KMS-11 (cell line): ENCODE data around the gene RNF7.

Experiments used
- H2AFZ ChIP-seq: fragments of 200-600 bp; sonication (generic); 2 replicates; pipeline ENCODE4 v1.6.1; 2016; ENCODE audit warnings: antibody characterized with exemption, mixed run types, low read depth
- H3K27ac ChIP-seq: fragments of 200-600 bp; sonication (generic); 2 replicates; pipeline ENCODE4 v1.6.1; 2016; ENCODE audit warnings: mild to moderate bottlenecking, mixed run types
- H3K27me3 ChIP-seq: fragments of 200-600 bp; sonication (generic); 2 replicates; pipeline ENCODE4 v1.6.1; 2017; ENCODE audit warnings: mild to moderate bottlenecking, low read depth, mixed run types, moderate library complexity; ENCODE audit not compliant: insufficient read depth
- H3K36me3 ChIP-seq: fragments of 200-600 bp; sonication (generic); 2 replicates; pipeline ENCODE4 v1.6.1; 2017; ENCODE audit warnings: mild to moderate bottlenecking, mixed run types; ENCODE audit not compliant: insufficient read depth
- H3K4me1 ChIP-seq: fragments of 200-600 bp; sonication (generic); 2 replicates; pipeline ENCODE4 v1.6.1; 2016; ENCODE audit warnings: mild to moderate bottlenecking, low read depth, mixed run types; ENCODE audit not compliant: poor library complexity, severe bottlenecking
- H3K4me2 ChIP-seq: fragments of 200-600 bp; sonication (generic); 2 replicates; pipeline ENCODE4 v1.7.0; 2016; ENCODE audit warnings: mild to moderate bottlenecking, mixed run types
- H3K4me3 ChIP-seq: fragments of 200-600 bp; sonication (generic); IDR thresholded peaks from 2 replicates; pipeline ENCODE4 v1.6.1; 2017; ENCODE audit warnings: low read depth, low read length, mixed read lengths; ENCODE audit not compliant: insufficient read depth
- H3K79me2 ChIP-seq: fragments of 200-600 bp; sonication (generic); 2 replicates; pipeline ENCODE4 v1.6.1; 2016; ENCODE audit warnings: low read depth, mixed run types; ENCODE audit not compliant: insufficient read depth
- H3K9ac ChIP-seq: fragments of 200-600 bp; sonication (generic); 2 replicates; pipeline ENCODE4 v1.6.1; 2016; ENCODE audit warnings: mild to moderate bottlenecking, mixed run types
- H4K20me1 ChIP-seq: fragments of 200-600 bp; sonication (generic); 2 replicates; pipeline ENCODE4 v1.6.1; 2016; ENCODE audit warnings: mild to moderate bottlenecking, mixed run types; ENCODE audit not compliant: insufficient read depth
- TF ChIP-seq, protein P1 (sequence below): fragments of 200-600 bp; sonication (generic); conservative IDR thresholded peaks from 2 replicates; pipeline ENCODE4 v1.6.1; 2017; ENCODE audit warnings: low read depth, mild to moderate bottlenecking, antibody characterized with exemption, low read length, moderate library complexity, mixed read lengths

RNF7 gene

DNA sequence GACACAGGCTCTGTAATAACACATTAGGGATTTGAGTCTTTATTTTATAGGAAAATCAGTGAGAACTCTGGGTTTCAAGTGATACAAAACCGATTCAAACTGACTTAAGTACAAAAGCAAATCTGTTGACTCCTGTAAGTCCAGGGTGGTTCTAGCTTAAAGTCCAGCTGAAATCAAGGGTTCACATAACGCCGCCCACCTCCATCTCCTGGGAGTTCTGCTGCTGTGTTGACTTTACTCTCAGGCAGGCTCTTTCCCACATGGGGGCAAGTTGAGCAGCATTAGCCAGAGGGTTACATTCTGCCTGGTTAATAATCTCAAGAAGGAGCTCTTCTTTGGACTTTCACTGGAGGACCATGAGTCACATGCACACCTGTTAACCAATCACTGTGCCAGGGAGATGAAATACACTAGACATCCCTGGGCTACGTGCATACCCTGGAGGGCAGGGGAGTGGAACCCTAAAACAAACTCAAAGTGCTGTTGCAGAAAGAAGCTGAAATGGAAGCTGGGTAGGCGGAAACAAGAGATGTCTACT, 9.7 kb upstream of the RNF7 start:
- Histone ChIP-seq H3K9ac (no peak overlapping the region), H3K4me3 (no peak overlapping the region), H3K4me1 (no peaks in the 10 kb centered on the region), H2AFZ (no peak overlapping the region), H3K79me2 (no peaks in the 10 kb centered on the region), H3K4me2 (no peak overlapping the region), H3K27me3 (no peaks in the 10 kb centered on the region), H3K36me3 (no peaks in the 10 kb centered on the region), H3K27ac (no peak overlapping the region), H4K20me1 (no peaks in the 10 kb centered on the region)
- TF ChIP-seq, protein P1, sequence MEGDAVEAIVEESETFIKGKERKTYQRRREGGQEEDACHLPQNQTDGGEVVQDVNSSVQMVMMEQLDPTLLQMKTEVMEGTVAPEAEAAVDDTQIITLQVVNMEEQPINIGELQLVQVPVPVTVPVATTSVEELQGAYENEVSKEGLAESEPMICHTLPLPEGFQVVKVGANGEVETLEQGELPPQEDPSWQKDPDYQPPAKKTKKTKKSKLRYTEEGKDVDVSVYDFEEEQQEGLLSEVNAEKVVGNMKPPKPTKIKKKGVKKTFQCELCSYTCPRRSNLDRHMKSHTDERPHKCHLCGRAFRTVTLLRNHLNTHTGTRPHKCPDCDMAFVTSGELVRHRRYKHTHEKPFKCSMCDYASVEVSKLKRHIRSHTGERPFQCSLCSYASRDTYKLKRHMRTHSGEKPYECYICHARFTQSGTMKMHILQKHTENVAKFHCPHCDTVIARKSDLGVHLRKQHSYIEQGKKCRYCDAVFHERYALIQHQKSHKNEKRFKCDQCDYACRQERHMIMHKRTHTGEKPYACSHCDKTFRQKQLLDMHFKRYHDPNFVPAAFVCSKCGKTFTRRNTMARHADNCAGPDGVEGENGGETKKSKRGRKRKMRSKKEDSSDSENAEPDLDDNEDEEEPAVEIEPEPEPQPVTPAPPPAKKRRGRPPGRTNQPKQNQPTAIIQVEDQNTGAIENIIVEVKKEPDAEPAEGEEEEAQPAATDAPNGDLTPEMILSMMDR, result no peak

DNA sequence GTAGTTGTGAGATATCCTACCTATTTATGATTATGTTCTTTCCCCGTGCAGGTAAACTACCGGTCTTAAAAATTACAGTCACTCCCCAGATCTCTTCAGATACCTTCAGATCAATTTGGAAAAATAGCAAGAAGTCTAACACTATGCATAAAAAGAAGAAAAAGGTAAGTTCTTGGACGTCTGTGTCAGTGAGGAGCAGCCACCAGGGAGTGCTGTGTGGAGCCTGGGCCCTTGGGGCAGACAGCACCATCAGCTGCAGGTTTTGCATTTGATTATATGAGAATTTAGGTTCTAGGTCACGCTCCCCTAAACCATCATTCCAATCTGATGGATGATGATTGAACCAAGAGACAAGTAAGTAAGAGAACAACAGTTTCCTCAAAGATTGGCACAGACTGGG, 8.9 kb upstream of the RNF7 start:
- Histone ChIP-seq H3K4me1 (no peaks in the 10 kb centered on the region), H3K27ac (no peak overlapping the region), H2AFZ (no peak overlapping the region), H3K27me3 (no peaks in the 10 kb centered on the region), H3K4me3 (no peak overlapping the region), H3K4me2 (no peak overlapping the region), H3K79me2 (no peaks in the 10 kb centered on the region), H3K36me3 (no peaks in the 10 kb centered on the region), H3K9ac (no peak overlapping the region), H4K20me1 (no peaks in the 10 kb centered on the region)
- TF ChIP-seq, protein P1, result no peak

DNA sequence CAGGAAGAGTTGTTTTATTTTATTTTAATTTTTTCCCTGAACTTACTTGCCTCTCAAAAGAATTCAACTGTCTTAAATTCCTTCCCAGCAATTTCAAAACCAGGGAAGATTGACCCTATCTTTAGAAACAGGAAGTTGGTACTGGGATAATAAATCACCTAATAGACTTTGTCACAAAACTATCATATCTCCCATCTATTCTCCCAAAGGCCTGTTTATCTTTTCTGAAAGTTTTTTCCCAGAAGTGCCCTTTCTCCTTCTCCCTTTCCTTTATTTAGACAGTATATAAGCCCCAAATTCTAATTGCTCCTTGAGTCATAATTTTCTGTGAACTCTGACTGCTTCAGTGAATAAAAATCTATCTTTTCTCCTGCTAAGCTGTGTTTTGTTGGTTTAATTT, 2.9 kb upstream of the RNF7 start:
- no peak overlapping the region for H3K4me2 ChIP-seq
- H4K20me1 ChIP-seq, result no peaks in the 10 kb centered on the region
- TF ChIP-seq, protein P1, result no peak
- H3K4me3 ChIP-seq, result no peak overlapping the region
- H2AFZ ChIP-seq, result no peak overlapping the region
- no peak overlapping the region for H3K9ac ChIP-seq
- H3K4me1 ChIP-seq, result peaks cover 8% of the 10 kb centered on the region
- H3K79me2 ChIP-seq, result peaks cover 19% of the 10 kb centered on the region
- H3K36me3 ChIP-seq, result no peaks in the 10 kb centered on the region
- no peaks in the 10 kb centered on the region for H3K27me3 ChIP-seq
- H3K27ac ChIP-seq, result no peak overlapping the region

DNA sequence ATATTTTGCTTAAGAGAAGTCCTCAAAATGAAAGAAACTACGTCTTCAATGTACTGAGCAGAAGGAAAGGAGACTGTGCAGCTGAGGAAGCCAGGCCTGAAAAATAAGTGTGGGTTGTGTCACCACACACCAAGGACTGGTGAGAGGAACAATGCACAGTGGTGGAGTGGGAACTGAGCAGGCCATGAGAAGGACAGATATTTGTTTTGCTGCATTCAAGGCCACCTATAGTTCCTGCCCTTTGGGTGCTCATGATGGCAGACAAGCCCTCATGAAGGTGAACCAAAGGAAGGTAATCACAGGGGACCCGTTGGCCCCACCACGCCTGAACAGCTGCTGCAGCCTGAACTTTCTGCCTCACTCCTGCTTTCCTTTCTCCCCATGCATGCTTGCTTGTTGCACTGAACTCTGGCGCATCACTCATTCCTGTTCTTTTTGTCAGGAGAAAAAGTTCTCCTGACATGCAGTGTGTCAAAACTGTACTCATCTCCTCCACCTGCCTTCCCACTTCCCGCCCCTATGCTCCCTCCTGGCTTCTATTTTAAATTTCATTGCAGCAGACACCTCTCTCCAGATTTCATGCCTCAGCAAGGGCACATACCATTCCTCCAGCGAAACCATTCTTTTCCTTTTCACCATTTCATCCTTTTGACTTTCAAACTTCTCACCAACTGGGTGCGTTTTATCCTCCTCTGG, 2.2 kb upstream of the RNF7 start:
- no peak overlapping the region for H2AFZ ChIP-seq
- TF ChIP-seq, protein P1, result no peak
- no peaks in the 10 kb centered on the region for H4K20me1 ChIP-seq

More for the DNA sequence above, 2.2 kb upstream of the RNF7 start:
- peaks cover 27% of the 10 kb centered on the region for H3K79me2 ChIP-seq
- H3K27ac ChIP-seq, result no peak overlapping the region
- H3K36me3 ChIP-seq, result no peaks in the 10 kb centered on the region
- H3K4me2 ChIP-seq, result no peak overlapping the region
- H3K4me1 ChIP-seq, result peaks cover 16% of the 10 kb centered on the region
- H3K27me3 ChIP-seq, result no peaks in the 10 kb centered on the region
- no peak overlapping the region for H3K4me3 ChIP-seq
- no peak overlapping the region for H3K9ac ChIP-seq
